ENCODE measurements around the gene MYRFL.

Gene MYRFL

GRCh38 chr12:69894800-69895383 is 69.9 kb downstream of the MYRFL start:
- in situ Hi-C loops (cut with MboI; ENCODE audit: low sequenced_read_pairs), result loop anchor here (10.0 to 25.0 kb wide), 2 partner anchors 692 to 830 kb away; no protein-coding TSS in a partner anchor

DNA sequence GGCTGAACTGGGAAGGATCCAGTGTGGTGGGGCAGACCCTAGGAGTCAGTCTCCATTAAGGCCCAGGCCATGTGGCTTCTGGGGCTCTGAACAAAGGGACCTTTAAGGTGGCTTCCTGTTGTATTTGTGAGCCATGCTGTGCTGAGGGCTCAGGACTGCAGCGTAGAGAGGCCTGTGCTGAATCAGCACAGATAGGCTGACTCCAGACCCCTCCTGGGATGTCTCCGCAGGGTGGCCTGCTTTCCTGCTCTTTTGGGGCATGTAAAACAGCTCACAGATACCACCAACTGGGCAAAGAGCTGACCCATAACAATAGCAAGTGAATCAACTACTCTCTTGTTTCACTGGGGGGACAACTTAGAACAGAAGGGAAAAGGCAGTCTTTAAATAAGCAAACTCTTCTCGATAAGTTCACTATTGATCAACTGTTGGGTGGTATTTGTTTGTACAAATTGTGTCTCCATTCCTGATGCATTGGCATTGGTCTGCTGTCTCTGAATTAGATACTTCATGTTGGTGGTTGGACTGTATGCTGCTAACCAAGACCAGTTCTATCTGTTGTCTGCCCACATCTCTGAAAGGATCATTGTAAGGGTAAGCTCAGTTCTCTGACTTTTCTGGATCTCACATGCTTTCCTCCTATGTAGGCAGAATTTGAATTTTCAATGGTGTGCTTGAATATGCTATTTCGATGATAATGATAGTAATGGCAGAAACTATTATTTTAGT is 71.8 kb downstream of the MYRFL start:
- in situ Hi-C loops (cut with MboI; ENCODE audit: low sequenced_read_pairs), result loop anchor here (10.0 to 25.0 kb wide), 2 partner anchors 690 to 828 kb away; no protein-coding TSS in a partner anchor

DNA sequence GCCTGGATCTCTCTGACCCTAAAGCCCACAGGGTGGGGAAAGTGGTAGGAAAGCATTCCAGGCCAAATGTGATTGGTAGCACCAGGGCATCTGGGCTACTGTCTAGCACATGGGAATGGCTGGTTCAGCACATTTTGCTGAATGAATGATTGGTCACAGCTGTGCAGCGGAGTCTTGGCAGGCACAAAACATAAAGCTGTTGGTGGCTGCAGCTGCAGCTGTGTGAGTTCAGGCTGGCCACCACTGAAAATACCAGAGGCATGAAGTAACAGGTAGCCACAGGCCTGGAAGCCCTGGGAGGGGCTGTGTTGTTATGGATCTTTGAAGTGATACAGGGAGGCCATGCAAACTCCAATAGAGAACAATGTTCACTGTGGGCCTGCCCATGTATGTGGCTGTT is 72.7 kb downstream of the MYRFL start:
- in situ Hi-C loops (cut with MboI; ENCODE audit: low sequenced_read_pairs), result loop anchor here (10.0 to 25.0 kb wide), 2 partner anchors 690 to 827 kb away; no protein-coding TSS in a partner anchor

- in situ Hi-C loops (cut with MboI; ENCODE audit: low sequenced_read_pairs), result loop anchor here (10.0 to 25.0 kb wide), 2 partner anchors 689 to 827 kb away; no protein-coding TSS in a partner anchor
These were observed 73.2 kb downstream of the MYRFL start for GRCh38 chr12:69898236-69898635.

DNA sequence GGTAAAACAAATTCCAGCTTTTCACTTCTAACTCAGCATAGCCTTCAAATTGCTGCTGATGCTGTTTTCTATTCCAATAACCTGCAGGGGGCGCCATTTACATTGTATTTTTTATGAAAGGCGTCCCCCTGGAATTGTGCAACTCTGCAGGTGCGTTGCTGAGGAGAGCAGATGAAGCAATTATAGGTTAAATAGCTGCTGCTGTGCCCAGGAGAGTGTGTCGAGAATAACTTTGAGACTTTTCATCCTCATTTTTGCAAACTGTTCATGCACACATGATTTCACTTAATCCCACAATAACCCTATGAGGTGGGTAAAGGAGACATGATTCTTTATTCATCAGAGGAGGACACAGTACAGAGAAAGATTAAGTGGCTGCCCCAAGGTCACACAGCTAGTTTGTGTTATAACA is 75.7 kb downstream of the MYRFL start:
- in situ Hi-C loops (cut with MboI; ENCODE audit: low sequenced_read_pairs), result no loop called here

DNA sequence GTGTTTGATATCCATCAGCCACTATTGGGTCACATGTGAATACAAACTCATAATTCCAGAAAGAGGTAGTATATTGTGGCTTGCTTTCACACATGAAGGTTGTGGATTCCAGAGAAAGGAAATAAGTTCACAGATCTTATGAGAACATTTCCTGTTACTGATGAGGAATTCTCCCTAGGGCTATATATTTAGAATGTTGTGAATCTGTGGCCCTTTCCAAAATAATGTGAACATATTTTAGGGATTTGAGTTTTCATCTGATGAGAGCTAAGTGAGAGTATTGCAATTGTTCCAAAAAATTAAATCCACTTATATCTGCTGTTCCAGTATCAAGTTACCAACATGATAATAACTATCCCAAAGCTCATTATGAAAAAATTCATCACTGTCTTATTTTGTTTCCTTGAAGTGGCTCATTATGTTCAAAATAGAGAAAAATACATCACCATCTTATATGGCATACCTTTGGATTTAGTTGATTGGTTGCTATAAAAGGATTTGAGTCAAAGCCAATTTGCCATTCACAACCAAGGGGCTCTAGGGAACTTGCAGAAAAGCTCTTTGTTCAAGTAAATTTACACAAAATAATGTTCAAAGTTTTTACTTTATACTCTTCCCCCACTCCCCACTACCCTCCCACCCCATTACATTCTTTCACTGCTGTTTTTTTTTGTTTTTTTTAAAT is 76.3 kb downstream of the MYRFL start:
- in situ Hi-C loops (cut with MboI; ENCODE audit: low sequenced_read_pairs), result no loop called here

DNA sequence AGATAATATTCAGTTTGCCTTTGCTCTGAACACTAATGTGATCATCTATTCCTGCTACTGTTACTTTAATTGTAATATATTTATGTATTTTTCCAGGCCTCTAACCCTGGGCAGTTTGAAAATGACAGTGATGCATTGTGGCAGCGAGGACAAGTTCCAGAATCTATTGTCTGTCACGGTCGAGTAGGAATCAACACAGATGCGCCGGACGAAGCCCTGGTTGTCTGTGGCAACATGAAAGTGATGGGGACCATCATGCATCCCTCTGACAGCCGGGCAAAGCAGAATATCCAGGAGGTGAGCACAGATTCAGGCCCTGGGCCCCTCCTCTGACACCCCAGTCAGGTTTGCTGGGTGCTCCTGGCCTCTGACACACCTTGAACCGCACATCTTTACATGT is 78.5 kb downstream of the MYRFL start:
- in situ Hi-C loops (cut with MboI; ENCODE audit: low sequenced_read_pairs), result no loop called here

- in situ Hi-C loops (cut with MboI; ENCODE audit: low sequenced_read_pairs), result no loop called here
These were observed 79.8 kb downstream of the MYRFL start for GRCh38 chr12:69904777-69905176.

GRCh38 chr12:69905801-69906200 is 80.8 kb downstream of the MYRFL start:
- in situ Hi-C loops (cut with MboI; ENCODE audit: low sequenced_read_pairs), result no loop called here

DNA sequence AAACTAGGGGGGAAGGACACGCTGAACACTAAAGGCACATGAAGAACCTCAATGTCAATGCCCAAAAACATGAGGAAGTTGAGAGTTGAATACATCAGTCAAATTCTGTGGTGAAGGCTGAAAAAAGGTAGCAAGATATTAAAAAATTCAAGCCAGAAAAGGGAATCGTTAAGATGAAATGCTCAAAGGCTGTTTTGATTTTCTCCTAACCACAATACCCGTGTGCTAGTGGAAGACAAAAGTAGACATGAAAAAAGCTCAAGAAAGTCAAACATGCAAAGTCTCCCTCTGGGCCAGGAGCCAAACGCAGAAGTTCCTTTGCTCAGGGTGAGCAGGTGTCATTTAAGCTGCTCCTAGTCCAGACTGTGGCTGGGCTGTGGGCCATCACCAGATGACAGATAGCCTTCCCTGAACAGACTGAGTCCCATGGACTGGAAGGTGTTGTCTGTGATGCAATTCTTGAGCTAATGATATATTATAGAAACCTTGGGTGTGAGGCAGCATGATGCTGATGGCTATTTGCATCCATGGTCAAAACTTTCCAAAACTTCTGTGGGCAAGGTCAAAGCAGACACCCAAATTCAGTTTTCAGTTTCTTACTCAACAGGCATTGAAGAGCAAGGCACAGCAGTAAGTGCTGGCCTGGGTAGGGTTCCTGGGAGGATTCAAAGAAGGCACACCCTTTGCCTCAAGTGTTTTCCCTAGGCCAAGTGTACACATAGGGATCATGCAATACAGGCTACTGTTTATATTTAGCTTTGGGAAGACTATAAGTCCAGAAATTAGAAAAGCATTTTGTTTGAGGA is 81.6 kb downstream of the MYRFL start:
- in situ Hi-C loops (cut with MboI; ENCODE audit: low sequenced_read_pairs), result no loop called here

DNA sequence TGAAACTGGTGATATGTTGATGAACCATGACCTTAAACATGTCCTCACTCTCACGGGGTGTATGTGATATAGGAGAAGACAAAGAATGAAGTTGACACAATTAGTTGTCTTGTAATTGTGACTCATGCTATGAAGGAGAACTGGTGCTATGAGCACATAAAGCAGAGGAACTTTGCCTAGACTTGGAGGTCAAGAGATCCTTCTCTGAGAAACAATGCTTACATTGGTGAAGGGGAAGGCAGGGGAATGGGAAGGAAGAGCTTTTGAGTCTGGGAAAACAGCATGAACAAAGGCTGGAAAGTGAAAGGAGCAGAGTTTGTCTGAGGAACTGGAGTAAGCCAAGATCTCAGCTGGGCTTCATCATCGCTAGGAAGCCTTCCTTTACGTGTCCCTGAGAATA is 83.2 kb downstream of the MYRFL start:
- in situ Hi-C loops (cut with MboI; ENCODE audit: low sequenced_read_pairs), result no loop called here

GRCh38 chr12:69910694-69911093 is 85.7 kb downstream of the MYRFL start:
- in situ Hi-C loops (cut with MboI; ENCODE audit: low sequenced_read_pairs), result no loop called here

GRCh38 chr12:69913526-69913925 is 88.5 kb downstream of the MYRFL start:
- in situ Hi-C loops (cut with MboI; ENCODE audit: low sequenced_read_pairs), result no loop called here

- in situ Hi-C loops (cut with MboI; ENCODE audit: low sequenced_read_pairs), result no loop called here
These were observed 90.9 kb downstream of the MYRFL start for GRCh38 chr12:69915964-69916363.

DNA sequence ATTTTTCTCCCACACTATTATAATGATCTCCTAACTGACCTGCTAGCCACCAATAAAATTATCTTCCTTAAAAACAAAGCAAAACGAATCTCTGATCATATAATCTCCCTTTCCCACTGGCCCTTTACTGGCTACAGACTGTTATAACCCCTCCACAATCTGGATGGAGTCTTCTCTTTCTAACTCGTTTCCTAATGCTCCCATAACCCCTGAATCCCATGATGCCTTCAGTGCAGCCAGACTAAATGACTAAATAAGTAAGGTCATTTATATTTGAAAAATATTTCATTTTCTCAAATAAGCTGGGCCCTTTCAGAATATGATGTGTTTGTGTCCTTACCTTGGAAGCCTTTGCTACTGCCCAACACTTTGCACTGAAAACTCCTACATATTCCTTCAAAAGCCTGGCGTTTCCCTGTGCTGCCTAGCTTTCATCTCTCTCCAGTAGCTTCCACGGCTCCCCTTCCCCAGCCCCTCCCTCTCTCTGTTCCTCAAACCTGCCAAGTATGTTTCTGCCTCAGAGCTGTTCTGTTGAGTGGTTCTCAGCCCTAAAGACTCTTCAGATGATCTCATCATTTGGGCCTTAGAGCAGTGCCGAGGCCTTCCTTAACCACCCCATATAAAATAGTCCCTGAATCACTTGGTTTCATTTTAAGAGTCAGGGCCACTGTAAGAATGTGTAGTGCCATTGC is 91.7 kb downstream of the MYRFL start:
- in situ Hi-C loops (cut with MboI; ENCODE audit: low sequenced_read_pairs), result no loop called here

- in situ Hi-C loops (cut with MboI; ENCODE audit: low sequenced_read_pairs), result no loop called here
These were observed 93.3 kb downstream of the MYRFL start for GRCh38 chr12:69918287-69918686.

DNA sequence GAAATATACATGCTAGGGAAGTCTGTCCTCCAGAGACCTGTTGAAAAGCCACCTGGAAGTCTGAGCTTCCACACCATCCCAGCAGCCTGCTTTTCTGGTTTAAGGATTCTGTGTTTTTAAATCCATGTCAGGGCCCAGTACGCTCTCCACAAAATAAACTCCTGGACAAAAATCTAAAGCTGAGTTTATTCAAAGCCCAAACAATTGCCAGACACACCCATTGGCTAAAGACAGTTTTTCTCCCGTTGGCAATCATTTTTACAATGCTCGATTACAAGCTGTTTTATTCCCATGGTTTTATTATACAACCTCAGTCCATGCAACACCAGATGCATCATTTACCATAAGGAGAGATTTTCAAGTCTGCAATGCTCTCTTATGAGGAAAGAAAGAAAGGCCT is 94.5 kb downstream of the MYRFL start:
- in situ Hi-C loops (cut with MboI; ENCODE audit: low sequenced_read_pairs), result no loop called here

GRCh38 chr12:69921831-69922230 is 96.8 kb downstream of the MYRFL start:
- in situ Hi-C loops (cut with MboI; ENCODE audit: low sequenced_read_pairs), result no loop called here

GRCh38 chr12:69922999-69923398 is 98.0 kb downstream of the MYRFL start:
- in situ Hi-C loops (cut with MboI; ENCODE audit: low sequenced_read_pairs), result no loop called here

DNA sequence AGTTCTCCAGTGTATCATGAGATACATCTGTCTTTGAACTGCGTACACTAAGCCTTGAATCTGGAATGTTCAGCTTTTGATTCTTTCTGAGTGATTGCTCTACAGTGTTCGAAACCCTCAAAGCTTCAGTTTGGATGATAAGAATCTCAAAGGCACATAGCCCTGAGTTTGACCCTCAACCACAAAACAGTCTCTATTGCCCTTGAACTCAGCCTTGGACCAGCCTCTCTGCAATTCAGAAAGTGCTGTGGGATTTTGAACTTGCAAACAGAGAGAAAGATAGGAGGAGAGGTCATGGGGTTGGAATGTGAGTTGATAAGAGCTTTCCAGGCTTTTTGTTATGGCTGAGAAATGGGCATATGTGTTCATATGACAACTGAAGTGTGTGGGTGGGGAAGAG is 100.3 kb downstream of the MYRFL start:
- in situ Hi-C loops (cut with MboI; ENCODE audit: low sequenced_read_pairs), result no loop called here
